Chondrocyte (in vitro differentiated cells): ENCODE results near the gene GMEB2. TPM values are rescaled to one million over a fixed set of nuclear protein-coding genes. Genes with fewer than 3 reads are reported as not detected.

Source experiments
- DNase-seq: peaks from one replicate; pipeline ENCODE4 v3.0.0; 2021; ENCODE audit warnings: mixed read lengths, low spot score
- H3K27ac Mint-ChIP-seq: one replicate; pipeline ENCODE4 v1.8.0; 2021; ENCODE audit warnings: mild to moderate bottlenecking, moderate library complexity, mixed read lengths; ENCODE audit not compliant: unreplicated experiment
- H3K27me3 Mint-ChIP-seq: 2 replicates; pipeline ENCODE4 v1.8.0; 2021; ENCODE audit warnings: low read depth, mixed read lengths
- H3K36me3 Mint-ChIP-seq: 2 replicates; pipeline ENCODE4 v1.8.0; 2021; ENCODE audit warnings: low read depth, mixed read lengths
- H3K4me1 Mint-ChIP-seq: 2 replicates; pipeline ENCODE4 v1.8.0; 2021; ENCODE audit warnings: low read depth, mild to moderate bottlenecking, mixed read lengths
- H3K4me3 Mint-ChIP-seq: one replicate; pipeline ENCODE4 v1.8.0; 2021; ENCODE audit warnings: mild to moderate bottlenecking, moderate library complexity, mixed read lengths; ENCODE audit not compliant: unreplicated experiment
- H3K9me3 Mint-ChIP-seq: 2 replicates; pipeline ENCODE4 v1.8.0; 2021; ENCODE audit warnings: low read depth, mixed read lengths
- CTCF ChIP-seq: fragments of 200-600 bp; sonication (generic); IDR thresholded peaks from 2 replicates; pipeline ENCODE4 v1.5.0; 2021; ENCODE audit warnings: antibody characterized with exemption, mild to moderate bottlenecking, moderate library complexity
- total RNA-seq: library from RNA; stranded (reverse); gene quantifications from 3 replicates; pipeline ENCODE4 v1.2.1, GENCODE V29; 2021

Gene GMEB2
- total RNA-seq, 1 donor from 2014 or later: 8.5 TPM

- Mint-ChIP-seq H3K27me3 (no peaks in the 10 kb centered on the region), H3K36me3 (no peaks in the 10 kb centered on the region), H3K9me3 (no peaks in the 10 kb centered on the region), H3K27ac (no peak overlapping the region), H3K4me3 (no peak overlapping the region), H3K4me1 (no peaks in the 10 kb centered on the region)
- DNase-seq: no peak
- TF ChIP-seq CTCF: no peak
Observed at GRCh38 chr20:63567386-63568169, 59.3 kb downstream of the GMEB2 start.

GRCh38 chr20:63567136-63567385 is 59.8 kb downstream of the GMEB2 start:
- no peak overlapping the region for H3K27ac Mint-ChIP-seq
- no peak overlapping the region for H3K4me3 Mint-ChIP-seq
- no peaks in the 10 kb centered on the region for H3K27me3 Mint-ChIP-seq
- H3K4me1 Mint-ChIP-seq: no peaks in the 10 kb centered on the region
- H3K9me3 Mint-ChIP-seq: no peaks in the 10 kb centered on the region
- TF ChIP-seq CTCF: no peak
- no peaks in the 10 kb centered on the region for H3K36me3 Mint-ChIP-seq
- no peak for DNase-seq

GRCh38 chr20:63566395-63567135 is 60.3 kb downstream of the GMEB2 start:
- no peak for TF ChIP-seq CTCF
- Mint-ChIP-seq H3K4me3 (no peak overlapping the region), H3K4me1 (no peaks in the 10 kb centered on the region), H3K27ac (no peak overlapping the region), H3K27me3 (no peaks in the 10 kb centered on the region), H3K9me3 (no peaks in the 10 kb centered on the region), H3K36me3 (no peaks in the 10 kb centered on the region)
- DNase-seq: no peak

- DNase-seq: no peak
- no peak overlapping the region for H3K27ac Mint-ChIP-seq
- no peaks in the 10 kb centered on the region for H3K4me1 Mint-ChIP-seq
- H3K27me3 Mint-ChIP-seq: no peaks in the 10 kb centered on the region
- no peak for TF ChIP-seq CTCF
- H3K4me3 Mint-ChIP-seq: no peak overlapping the region
- no peaks in the 10 kb centered on the region for H3K36me3 Mint-ChIP-seq
- no peaks in the 10 kb centered on the region for H3K9me3 Mint-ChIP-seq
Observed at GRCh38 chr20:63565699-63566335, 61.1 kb downstream of the GMEB2 start.

GRCh38 chr20:63565021-63565698 is 61.7 kb downstream of the GMEB2 start:
- TF ChIP-seq CTCF: no peak
- no peaks in the 10 kb centered on the region for H3K9me3 Mint-ChIP-seq
- H3K36me3 Mint-ChIP-seq: peaks cover 3% of the 10 kb centered on the region
- H3K4me3 Mint-ChIP-seq: no peak overlapping the region
- DNase-seq: no peak
- no peak overlapping the region for H3K27ac Mint-ChIP-seq
- no peaks in the 10 kb centered on the region for H3K4me1 Mint-ChIP-seq
- no peaks in the 10 kb centered on the region for H3K27me3 Mint-ChIP-seq
